GM21526 (cell line): ENCODE data around the gene NIP7.
"Not testable (repeated sequence)": the region's sequence is repeated elsewhere in the genome, so short reads cannot be mapped to it uniquely, and the experiment has no call there.

ENCODE experiments used
- ATAC-seq: cut with Tn5 transposase; IDR thresholded peaks from one replicate; pipeline ENCODE4 v1.9.1; 2021; ENCODE audit warnings: moderate library complexity; ENCODE audit not compliant: unreplicated experiment, low FRiP score

The NIP7 gene

DNA sequence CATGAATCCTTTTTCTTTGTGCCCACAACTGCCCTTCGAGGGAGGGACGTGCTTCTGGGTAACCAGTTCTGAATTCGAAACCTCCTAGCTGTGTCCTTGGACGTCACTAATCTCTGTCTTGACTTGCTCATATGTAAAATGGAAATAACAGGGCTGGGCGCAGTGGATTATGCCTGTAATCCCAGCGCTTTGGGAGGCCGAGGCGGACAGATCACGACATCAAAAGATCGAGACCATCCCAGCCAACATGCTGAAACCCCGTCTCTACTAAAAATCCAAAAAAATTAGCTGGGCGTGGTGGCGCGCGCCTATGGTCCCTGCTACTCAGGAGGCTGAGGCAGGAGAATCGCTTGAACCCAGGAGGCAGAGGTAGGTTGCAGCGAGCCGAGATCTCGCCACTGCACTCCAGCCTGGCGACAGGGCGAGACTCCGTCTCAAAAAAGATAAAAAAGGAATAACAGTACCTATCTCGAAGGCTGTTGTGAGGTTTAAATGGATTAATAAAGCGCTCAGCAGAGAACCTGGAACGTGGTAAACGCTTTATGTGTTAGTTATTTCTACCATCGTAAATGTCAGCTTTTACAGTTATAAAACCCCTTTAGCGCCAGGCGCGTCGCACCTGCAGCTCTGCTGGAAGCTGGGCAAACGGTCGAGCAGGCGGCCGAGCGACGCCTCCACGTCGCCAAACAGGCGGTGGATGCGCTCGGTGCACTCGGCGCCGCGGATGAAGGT, 849 bp upstream of the NIP7 start:
- ATAC-seq, result no peak

DNA sequence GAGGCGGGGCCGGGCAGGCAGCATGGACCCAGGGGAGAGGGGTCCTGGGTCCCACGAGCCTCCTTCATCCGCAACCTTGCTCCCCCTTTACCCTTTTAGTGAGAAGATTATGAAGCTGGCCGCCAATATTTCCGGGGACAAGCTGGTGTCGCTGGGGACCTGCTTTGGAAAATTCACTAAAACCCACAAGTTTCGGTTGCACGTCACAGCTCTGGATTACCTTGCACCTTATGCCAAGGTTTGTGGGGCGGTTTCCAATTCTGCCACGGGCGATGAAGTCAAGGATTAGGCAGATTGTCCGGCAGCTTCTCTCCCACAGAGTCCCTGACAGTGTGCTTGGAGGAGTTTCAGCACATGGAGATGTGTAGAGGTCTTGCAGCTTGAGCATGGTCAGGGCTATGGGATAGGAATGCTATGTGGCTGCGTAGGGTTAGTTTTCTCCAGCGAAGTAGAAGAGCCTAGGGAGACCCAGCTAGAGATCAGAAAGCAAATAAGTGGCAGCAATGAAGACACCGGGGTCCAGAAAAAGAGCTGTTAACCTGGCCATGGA, 598 bp downstream of the NIP7 start:
- no peak for ATAC-seq

DNA sequence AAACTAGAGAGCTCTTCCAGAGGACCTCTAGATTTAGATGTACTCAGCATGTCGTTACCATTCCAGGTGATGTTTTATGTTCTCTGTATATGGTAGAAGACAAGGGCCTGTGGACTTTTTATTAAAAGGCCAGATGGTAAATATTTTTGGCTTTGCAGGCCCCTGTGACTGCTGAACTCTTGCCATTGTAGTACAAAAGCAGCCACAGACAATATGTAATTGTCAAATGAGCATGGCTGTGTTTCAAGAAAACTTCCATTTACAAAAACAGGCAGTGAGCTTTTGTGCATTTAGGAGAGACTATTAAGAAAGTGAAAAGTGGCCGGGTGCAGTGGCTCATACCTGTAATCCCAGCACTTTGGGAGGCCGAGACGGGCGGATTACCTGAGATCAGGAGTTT, 4.6 kb downstream of the NIP7 start:
- no peak for ATAC-seq

DNA sequence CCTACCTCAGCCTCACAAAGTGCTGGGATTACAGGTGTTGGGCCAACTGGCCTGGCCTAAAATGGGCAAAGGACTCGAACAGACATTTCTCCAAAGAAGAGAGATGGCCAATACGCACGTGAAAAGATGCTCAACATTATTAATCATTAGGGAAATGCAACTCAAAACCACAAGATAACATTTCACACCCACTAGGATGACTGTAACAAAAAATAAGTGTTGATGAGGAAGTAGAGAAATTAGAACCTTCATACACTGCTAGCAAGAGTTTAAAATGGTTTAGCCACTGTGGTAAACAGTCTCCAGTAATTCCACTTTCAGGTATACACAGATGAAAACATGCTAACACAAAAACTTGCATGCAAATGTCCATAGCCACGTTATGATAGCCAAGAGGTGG, 6.4 kb downstream of the NIP7 start:
- no peak for ATAC-seq

DNA sequence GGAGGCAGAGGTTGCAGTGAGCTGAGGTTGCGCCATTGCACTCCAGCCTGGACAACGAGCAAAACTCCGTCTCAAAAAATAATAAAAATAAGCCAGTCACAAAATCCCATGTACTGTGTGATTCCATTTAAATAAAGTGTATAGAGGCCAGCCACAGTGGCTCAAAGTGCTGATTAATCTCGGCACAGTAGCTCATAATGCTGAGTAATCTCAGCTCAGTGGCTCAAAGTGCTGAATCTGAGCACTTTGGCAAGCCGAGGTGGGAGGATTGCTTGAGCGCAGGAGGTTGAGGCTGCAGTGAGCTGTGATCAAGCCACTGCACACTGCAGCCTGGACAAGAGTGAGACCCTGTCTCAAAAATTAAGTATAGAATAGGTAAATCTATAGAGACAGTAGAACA, 7.1 kb downstream of the NIP7 start:
- ATAC-seq, result no peak

DNA sequence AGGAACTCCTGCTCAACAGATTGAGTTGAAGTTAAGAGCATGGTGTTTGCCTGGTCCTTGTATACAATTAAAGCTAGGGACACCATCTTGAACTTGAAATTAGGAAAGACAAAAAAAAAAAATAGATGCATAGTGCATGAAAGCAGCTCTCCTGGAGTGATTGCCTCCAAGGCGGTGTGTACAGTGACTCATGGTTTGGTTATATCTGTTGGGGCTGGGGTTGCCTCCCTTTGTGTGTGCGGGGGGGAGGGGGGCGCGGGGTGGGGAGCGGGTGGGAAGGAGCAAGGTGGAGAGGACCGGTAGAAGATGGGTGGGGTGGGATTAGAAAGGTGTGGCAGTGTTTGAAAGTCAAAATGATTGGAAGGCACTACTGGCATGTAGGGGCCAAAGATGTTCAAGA, 8.7 kb downstream of the NIP7 start:
- no peak for ATAC-seq

DNA sequence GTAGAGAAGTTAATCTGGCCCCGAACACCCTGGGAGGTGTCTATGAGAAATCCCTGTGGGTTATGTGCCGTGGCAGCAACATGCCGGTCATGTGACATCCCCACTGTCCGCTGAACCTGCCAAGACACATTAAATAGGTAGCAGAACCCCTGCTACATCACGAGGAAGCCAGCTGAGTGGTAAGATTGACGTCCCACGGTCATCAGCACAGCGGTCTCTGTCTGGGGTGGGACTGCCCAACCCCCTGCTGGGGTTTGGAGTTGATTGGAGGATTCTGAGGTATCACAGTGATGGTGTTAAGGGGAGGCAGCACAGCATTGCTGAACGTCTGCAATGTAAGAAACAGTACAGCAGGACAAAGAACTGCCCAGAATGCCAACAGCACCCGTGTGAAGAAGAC, 10.0 kb downstream of the NIP7 start:
- no peak for ATAC-seq

DNA sequence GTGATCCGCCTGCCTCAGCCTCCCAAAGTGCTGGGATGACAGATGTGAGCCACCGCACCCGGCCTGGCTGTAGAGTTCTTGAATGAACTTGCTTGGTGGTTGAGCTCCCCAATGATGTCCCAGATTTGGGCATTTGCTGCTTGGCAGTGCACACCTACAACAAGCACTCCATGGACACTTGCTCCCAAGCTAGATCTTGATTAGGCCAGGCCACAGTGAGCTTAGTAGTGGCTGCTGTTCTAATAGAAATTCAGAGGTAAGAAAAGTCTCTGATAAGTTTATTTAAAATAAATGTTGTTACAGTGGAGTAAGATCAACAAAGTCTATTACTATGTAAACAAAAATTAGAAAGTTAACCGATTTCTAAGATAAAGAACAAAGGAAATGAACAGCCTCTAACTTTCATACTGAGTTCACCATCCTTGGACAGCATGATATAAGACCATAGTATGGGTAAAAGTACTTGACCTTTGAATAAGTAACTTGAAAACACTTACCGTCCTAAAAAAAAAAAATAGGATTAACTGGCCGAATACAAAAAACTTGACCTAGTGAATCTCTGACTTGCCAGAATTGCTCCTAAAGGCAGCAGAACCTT, 11.1 kb downstream of the NIP7 start:
- ATAC-seq, result no peak

DNA sequence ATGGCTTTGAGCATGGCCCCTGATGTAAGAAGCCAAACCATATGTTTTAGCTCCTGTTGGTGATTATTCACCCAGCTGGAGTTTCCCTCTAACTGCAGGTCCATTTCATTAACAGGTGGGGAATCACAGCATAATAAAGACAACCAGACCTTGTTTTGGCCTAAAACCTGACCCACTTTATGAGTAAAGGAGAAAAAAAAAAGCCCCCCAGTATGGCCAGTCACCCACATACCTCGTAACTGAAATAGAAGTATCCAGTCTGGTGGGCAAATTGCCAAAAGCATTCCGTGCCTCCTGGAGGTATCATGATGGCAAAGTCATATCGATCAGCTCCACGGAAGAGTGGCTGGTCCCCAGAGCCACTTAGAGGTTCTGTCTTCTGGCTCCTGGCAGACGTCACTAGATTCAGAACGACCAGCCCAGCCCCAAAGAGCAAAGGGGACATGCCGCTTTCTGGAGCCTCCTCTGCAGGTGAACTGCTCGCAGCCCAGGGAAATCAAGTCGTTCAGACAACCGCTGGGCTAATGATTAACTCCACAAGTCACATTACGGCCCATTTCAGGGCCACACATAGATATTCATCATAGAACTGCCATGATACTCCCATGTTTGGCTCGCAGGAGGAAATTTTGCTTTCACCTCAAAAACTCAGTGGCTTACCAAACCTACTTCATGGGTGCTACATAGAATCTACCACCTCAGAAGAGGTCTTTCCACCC, 11.9 kb downstream of the NIP7 start, which contains the start of gene TMED6:
TMED6 (minus strand) TSS at position 478 of the 719 bp plus-strand sequence; CDS start at position 445, 33 bp downstream.
- no peak for ATAC-seq

DNA sequence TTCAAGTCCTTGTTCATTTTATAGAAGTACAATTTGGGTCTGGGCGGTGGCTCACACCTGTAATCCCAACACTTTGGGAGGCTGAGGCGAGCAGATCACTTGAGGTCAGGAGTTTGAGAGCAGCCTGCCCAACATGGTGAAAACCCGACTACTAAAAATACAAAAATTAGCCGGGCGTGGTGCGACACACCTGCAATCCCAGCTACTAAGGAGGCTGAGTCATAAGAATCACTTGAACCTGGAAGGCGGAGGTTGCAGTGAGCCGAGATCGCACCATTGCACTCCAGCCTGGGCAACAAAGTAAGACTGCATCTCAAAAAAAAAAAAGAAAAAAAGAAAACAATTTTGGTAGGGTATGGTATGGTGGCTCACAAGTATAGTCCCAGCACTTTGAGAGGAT, 20.5 kb downstream of the NIP7 start:
- ATAC-seq, result not testable (repeated sequence)

DNA sequence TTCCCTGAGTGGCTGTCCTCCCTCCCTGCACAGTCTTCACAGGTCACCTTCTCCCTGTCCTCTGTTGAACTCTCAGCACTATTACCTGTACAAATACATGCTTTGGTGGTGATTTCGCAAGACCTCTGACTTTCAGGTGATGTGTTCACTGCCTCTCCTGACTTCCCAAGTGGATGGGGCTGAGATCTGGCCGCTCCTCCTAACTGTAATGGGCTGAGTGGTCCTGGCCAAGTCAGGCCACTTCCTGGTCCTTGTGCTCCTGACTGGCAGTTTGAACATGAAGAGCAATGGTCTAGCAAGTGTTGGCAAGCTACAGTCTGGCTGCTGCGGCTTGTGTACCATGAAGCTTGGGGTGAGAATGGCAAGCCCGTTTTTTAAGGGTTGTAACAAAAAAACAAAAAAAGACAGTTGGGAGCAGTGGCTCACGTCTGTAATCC, 23.7 kb downstream of the NIP7 start:
- ATAC-seq, result no peak

DNA sequence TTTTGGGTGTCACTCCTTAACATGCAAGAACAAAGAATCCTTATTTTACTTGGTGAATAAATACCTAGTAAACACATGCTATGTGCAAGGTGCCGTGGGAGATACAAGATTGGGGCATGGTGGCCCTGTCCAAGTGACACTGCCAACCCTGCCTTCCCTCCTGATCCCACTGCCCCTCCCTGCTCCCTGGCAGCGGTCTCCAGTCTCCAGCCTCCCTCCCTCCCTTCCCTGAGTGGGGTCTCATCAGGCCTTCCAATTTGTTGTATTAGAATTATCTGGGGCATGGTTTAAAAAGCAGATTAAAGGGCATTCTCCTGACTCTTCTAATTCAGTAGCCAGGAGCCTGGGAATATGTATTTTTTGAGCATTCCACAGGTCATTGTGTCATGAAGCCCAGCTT, 24.5 kb downstream of the NIP7 start:
- ATAC-seq, result no peak

DNA sequence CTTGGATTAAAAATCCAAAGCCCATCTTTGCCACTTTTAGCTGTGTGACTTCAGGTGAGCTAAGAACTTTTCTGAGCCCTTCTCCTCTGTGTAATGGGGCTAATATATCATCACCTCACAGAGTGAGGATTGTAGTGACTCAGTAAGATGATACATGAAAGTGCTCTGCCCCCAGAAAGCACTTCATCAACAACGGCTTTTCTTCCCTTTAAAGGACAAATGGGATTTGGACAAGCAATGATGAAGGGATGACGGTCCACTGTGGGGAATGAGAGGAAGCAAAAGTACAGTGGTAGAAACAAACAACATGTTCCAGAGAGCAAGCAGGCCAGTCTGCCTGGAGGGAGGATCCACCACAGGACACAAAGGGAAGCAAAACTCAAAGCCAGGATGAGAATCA, 26.3 kb downstream of the NIP7 start:
- ATAC-seq, result no peak

DNA sequence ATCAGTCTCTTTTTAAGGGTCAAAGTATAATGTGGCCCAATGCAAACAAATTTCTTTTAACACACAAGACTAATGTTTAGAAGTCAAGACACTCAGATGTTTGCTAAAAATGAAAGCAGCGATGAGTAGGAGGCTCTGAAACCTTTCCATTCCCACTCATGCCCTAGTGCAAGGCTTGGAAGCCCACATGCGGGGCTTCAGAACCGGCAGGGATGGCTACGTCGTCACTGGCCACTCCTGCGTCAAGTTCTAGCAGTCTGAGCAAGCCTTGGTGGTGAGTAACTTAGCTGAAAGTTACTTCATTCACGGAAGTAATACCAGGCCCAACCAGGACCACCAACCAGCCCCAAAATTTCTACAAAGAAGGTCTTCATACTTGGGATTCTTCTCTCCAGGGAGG, 26.9 kb downstream of the NIP7 start:
- no peak for ATAC-seq

DNA sequence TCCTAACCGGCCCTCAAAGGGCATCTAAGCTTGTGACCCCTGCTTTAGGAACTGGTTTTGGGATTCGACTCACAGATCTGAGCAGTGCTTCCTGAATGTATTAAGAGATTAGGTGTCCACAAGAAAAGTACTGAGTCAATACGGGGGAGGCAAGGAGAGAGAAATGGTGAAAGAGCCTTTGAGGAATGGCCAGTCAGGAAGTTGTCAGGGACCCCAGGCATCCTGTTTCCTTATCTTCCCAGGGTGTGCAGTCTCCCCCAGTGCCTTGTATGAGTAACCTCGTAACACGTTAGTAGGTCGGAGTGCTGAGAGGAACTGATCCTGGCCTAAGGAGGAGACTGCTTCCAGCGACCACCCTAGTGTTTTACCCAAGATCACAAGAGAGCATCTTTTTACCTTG, 28.4 kb downstream of the NIP7 start:
- no peak for ATAC-seq

DNA sequence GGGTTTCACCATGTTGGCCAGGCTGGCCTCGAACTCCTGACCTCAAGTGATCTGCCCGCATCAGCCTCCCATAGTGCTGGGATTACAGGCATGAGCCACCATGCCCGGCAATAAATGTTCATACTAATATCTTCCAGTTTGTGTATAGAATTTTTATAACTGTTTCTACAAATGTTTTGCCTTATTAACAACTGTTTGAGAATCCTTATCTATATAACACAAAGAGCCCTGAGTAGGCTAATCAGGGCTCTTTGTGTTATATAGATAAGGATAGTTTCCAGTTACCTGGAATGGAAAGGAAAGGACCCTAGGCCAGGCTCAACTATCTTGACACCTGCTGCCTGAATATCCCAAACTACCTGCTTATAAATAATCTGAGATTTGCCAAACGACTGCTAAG, 29.3 kb downstream of the NIP7 start:
- no peak for ATAC-seq

DNA sequence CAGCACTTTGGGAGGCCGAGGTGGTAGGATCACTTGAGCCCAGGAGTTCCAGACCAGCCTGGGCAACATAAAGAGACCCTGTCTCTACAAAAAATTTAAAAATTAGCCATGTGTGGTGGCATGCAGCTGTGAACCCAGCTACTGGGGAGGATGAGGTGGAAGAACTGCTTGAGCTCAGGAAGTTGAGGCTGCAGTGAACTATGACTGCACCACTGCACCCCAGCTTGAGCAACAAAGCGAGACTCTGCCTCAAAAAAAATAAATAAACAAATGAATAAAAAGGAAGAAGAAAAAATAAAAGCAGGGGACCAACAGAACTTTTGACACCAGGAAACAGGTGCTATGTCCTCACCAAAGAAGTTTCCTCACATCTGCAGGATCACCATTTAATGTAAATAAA, 32.0 kb downstream of the NIP7 start:
- no peak for ATAC-seq

DNA sequence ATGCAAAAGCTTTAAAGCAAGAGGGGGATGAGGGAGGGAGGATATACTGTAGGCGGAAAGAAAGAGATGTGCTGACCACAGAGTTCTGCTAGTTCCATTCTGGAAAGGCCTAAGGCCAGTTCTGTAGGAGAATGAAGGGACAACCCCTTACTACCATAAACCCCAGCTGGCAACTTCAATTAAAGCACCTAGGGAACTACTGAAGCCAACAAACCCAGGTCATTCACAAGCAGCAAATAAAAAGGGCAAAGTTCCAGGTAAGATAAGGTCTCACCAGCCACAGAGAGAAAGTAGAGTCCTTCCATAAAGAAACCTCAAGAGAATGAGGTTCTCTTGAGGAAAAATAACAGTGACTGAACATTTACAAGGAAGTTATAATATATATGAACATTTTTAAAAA, 33.4 kb downstream of the NIP7 start:
- ATAC-seq, result no peak

DNA sequence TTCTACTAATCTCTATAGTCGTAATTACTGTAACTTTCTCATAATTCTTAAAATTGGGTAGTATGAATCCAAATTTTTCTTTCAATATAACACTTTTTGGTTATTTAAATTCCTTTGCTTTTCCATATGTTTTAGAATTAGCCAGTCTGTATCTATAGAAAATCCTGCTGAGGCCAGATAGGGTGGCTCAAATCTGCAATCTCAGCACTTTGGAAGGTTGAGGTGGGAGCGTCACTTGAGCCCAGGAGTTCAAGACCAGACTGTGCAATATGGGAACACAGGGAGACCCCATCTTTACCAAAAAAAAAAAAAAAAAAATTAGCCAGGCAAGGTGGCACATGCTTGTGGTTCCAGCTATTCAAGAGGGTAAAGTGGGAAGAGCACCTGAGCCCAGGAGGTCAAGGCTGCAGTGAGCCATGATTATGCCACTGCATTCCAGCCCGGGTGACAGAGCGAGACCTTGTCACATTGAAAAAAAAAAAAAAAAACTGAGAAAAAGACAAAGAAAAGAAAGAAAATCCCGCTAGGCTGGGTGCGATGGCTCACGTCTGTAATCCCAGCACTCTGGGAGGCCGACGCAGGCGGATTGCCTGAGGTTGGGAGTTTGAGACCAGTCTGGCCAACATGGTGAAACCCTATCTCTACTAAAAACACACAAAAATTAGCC, 37.0 kb downstream of the NIP7 start:
- no peak for ATAC-seq

DNA sequence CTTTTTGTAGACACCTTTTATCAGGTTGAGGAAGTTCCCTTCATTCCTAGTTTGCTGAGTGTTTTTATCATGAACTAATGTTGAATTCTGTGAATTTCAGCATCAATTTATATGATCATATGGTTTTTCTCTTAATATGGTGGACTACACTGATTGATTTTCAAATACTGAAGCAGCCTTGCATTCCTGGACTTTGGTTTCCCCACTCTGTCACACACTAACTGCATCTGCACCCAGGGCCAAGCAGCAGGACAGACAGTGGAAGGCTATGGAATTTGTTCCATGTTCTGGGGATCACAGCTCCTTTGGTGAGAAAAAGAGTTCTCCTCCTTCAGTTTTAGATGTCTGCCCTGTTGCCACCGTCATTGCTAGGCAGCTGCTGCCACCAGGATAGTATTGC, 38.5 kb downstream of the NIP7 start:
- no peak for ATAC-seq

DNA sequence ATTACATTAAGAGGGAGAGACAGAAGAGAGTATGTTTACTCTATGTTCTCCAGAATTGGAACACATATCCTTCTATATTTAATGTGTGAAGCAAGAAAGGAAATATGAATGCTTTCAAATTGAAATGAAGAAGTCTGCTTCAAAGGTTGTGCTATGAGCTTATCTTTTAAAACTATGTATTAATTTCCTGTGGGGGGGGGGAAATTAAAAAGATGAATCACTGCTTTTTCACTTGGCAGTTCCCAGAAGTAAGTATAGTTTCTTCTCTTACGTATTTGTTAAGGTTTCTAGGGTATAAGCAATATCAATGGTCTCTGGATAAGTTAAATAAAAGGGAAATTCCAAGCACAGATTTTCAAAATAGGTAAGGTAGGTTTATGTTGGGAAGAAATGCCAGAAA, 39.2 kb downstream of the NIP7 start:
- no peak for ATAC-seq
